HG03280 (cell line): Measurements from ENCODE around the gene HOXA3.

ENCODE experiments used
- ATAC-seq: cut with Tn5 transposase; IDR thresholded peaks from one replicate; pipeline ENCODE4 v1.9.1; 2021; ENCODE audit warnings: mild to moderate bottlenecking, moderate library complexity; ENCODE audit not compliant: unreplicated experiment

HOXA3 gene

GRCh38 chr7:27145914-27146412, 6.4 kb downstream of the HOXA3 start:
- ATAC-seq, result no peak

DNA sequence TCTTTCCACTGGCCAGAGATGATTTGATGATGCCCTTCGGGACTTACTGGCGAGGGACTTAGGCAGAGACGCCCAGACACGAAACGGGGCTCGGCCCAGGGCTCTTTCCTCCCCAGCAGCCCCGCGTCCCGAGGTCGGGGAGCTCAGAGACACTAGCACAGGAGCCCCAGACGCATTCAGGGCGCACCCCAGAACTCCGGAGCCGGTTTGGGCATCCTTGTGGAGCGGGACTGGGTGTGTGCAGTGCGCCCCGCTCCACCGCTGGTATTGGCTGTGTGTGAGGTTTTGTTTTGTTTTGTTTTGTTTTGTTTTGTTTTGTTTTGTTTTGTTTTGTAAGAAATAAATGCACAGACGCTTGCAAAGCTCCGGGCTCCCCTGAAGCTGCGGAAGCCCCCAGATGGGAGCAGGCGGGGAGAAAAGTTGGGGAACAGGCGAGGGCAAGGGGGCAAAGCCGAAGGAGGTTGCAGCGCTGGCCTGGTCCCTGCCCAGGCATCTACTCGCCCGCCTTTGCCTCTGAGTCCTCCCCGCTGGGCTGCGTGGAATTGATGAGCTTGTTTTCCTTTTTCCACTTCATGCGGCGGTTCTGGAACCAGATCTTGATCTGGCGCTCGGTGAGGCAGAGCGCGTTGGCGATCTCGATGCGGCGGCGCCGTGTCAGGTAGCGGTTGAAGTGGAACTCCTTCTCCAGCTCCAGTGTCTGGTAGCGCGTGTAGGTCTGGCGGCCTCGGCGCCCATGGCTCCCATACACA, 7.0 kb downstream of the HOXA3 start:
- ATAC-seq, result no peak

DNA sequence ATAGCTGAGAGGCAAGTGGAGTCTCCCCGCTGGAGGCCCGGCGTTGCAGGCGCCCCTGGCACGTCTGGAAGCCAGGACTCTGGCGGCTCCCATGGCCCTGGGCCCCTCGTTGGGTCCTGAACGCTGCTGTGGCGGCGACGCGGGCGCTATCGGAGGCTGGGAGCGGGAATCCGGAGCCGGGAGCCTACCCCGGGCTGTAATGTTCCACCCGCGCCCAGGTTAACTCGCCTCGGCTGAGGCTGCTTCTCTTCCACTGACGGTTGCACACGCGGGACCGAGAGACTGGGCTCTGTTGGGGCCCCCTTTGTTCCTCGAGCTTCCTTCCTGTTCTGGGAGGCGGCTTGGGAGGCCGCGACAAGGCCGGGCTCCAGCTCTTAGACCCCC, 7.6 kb downstream of the HOXA3 start:
- ATAC-seq, result no peak

GRCh38 chr7:27143950-27144780, 8.2 kb downstream of the HOXA3 start:
- no peak for ATAC-seq

GRCh38 chr7:27143023-27143949, 9.1 kb downstream of the HOXA3 start, which contains the start of gene HOXA5:
HOXA5 (minus strand) TSS chr7:27143681; CDS start chr7:27143607, 74 bp downstream.
- ATAC-seq, result no peak

DNA sequence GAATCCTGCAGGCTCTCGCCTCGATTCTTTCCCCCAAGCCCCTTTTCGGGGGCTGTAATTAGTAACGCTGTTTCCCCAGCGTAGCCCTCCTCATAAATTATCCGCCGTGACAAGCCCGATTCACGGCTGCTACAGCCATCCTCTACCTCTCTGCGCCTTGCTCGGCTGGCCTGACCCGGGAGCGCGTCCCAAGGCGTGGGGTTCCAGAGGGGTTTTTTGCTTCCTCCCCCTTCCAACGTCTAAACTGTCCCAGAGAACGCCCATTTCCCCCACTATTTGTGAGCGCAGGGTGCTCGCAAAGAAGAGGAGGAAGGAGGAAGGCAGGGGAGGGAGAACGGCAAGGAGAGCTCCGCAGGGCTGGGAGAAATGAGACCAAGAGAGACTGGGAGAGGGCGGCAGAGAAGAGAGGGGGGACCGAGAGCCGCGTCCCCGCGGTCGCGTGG, 9.8 kb downstream of the HOXA3 start:
- ATAC-seq, result no peak

- ATAC-seq, result no peak
Measured at GRCh38 chr7:27141923-27142579, 10.3 kb downstream of the HOXA3 start.

- no peak for ATAC-seq
Measured at GRCh38 chr7:27141137-27141922, 11.1 kb downstream of the HOXA3 start.

- no peak for ATAC-seq
Measured at GRCh38 chr7:27140126-27140857, 12.1 kb downstream of the HOXA3 start.

GRCh38 chr7:27139334-27140125, 12.9 kb downstream of the HOXA3 start:
- no peak for ATAC-seq

DNA sequence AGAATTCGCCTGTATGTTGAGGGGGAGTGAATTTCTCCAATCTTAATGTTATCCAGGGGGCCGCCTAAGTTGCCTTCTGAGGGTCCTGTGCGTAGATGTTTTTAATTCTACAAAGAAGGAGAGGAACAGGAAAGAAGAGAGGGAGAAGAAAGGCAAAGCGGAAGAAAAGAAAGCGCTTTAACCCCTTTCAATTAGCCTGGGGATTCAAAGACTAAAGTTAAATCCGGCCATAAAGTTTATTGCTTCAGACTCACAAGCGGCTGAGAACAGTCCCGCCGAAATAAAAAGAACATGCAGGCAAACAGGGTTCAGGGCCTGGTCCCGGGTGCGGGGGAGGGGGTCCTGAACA, 13.4 kb downstream of the HOXA3 start:
- no peak for ATAC-seq

DNA sequence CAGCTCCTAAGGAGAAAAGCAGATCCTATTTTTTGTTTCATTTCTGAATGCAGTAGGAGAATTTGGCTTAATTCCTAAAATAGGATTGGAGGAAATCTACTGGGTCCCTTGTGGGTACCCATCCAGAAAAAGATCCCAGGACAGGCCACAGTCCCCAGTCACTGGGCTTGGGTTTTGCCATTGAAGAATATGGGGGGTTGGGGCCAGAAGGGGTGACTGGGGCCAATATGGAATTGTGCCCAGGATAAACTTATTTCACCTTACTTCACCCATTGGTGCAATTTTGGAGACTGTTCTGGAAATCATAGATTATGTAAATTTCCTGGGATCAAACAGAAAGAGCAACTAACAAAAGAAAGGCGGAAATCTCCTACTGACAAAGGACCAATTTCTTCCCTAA, 13.9 kb downstream of the HOXA3 start:
- ATAC-seq, result no peak

GRCh38 chr7:27137640-27138315, 14.6 kb downstream of the HOXA3 start:
- no peak for ATAC-seq

DNA sequence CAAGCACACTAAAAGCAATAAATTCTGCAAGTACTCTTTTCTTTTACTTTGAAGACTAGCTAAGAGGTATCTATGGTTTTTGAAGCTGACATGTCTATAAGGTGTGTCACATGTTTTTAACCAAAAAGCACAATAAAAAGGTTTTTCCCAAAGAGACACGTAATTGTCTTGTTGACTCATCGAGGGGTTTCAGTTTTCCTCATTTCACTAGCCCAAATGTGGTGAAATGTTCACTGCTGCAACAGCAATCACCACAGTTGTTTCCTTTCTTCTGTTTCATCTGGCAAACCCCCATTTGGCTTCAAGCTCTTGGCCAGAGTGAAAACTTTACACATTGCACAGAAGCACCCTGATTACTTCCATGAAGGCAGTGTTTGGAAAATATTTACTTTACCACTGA, 18.0 kb downstream of the HOXA3 start:
- ATAC-seq, result no peak

DNA sequence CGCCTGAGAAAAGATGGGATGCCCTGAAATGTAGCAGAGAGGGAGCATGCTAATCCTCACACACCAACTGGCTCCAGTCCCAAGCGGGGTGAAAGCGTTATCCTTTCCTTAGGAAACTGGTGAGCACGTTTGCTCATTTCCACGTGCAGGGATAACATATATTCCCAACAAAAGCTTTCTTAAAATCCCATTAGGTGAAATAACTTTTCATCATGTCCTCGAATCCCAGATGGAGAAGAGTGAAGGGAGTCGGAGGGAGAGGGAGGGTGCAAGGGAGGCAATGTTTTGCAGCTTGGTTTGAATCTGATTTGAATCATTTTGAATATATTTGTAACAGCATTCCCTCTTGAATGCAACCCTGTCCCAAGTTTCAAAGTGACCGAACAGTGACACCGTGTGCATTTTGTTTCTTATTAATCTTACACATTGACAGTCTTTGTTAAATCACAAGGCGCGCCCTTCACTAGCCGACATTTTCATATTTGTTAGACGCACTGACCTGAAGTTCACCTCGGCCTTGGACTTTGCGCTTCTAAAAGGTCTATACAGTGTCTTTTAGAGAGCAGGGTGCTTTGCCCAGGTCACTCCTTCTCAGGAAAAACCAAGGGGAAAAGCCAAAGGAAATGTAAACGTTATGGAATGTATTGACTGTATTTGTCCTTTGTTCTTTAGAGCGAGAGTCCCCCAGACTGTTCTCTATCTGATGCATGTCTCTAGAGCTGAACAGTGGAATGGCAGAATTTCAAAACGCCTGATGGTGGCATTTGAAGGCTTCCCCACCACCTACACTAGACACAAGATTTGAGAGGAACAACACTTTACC, 18.8 kb downstream of the HOXA3 start:
- ATAC-seq, result no peak

DNA sequence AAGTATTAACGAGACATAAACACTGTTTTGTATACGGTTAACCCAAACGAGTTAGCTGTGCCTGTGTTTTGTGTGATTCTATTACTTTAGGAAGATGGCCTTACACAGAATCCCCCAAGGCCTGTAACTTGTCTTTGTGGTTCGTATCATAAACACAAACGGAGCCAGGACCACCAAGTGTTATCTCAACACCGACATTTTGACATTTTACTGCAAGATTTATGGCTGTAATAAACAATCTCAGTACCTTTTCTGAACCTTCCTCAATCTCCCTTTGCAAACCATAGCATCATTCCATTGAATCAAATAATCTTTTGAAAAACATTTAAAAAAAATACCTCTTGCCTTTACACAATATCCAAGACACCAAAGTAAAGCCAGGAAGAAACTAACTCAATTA, 19.4 kb downstream of the HOXA3 start:
- ATAC-seq, result no peak

GRCh38 chr7:27132214-27132613, 20.2 kb downstream of the HOXA3 start:
- no peak for ATAC-seq
